ENCODE results near the gene CD59.

Gene CD59

DNA sequence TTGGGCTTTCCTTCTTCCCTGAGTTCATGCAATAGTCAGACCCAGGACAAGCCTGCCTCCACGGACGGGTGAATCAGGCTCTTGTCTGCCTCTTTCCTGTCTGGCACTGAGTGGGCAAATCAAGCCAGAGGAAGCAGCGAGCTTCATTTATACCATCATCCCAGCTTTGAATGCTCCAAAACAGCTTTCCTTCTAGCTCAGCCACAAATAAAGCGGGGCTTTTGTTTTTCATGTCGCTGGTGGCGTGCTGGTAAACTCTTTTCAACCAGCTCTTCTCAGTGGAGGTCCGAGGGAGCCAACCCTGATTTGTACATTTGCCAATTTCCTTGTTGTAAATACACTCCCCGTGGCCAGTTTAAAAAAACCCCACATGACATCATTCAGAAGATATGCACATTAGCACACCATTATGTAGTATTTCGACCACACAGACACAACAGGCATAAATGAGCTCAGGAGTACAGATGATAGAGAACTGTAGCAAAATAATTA, 44.2 kb downstream of the CD59 start:
- no peak overlapping the region for H3K27ac ChIP-seq
- H3K36me3 ChIP-seq: no peaks in the 10 kb centered on the region
- H3K9me3 ChIP-seq: no peaks in the 10 kb centered on the region
- H3K27me3 ChIP-seq: no peaks in the 10 kb centered on the region
- no peak overlapping the region for H3K4me3 ChIP-seq (ENCODE audit: low read depth in 1 of 2, low read length in 1 of 2)
- H3K4me1 ChIP-seq (ENCODE audit: control insufficient read depth in 1 of 2, insufficient read depth in 1 of 2, low read depth in 1 of 2, low read length in 1 of 2): peaks cover 16 to 30% of the 10 kb centered on the region in 2 experiments
- TF ChIP-seq, protein P1, sequence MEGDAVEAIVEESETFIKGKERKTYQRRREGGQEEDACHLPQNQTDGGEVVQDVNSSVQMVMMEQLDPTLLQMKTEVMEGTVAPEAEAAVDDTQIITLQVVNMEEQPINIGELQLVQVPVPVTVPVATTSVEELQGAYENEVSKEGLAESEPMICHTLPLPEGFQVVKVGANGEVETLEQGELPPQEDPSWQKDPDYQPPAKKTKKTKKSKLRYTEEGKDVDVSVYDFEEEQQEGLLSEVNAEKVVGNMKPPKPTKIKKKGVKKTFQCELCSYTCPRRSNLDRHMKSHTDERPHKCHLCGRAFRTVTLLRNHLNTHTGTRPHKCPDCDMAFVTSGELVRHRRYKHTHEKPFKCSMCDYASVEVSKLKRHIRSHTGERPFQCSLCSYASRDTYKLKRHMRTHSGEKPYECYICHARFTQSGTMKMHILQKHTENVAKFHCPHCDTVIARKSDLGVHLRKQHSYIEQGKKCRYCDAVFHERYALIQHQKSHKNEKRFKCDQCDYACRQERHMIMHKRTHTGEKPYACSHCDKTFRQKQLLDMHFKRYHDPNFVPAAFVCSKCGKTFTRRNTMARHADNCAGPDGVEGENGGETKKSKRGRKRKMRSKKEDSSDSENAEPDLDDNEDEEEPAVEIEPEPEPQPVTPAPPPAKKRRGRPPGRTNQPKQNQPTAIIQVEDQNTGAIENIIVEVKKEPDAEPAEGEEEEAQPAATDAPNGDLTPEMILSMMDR (IDR thresholded peaks at IDR 0.05): no peak

DNA sequence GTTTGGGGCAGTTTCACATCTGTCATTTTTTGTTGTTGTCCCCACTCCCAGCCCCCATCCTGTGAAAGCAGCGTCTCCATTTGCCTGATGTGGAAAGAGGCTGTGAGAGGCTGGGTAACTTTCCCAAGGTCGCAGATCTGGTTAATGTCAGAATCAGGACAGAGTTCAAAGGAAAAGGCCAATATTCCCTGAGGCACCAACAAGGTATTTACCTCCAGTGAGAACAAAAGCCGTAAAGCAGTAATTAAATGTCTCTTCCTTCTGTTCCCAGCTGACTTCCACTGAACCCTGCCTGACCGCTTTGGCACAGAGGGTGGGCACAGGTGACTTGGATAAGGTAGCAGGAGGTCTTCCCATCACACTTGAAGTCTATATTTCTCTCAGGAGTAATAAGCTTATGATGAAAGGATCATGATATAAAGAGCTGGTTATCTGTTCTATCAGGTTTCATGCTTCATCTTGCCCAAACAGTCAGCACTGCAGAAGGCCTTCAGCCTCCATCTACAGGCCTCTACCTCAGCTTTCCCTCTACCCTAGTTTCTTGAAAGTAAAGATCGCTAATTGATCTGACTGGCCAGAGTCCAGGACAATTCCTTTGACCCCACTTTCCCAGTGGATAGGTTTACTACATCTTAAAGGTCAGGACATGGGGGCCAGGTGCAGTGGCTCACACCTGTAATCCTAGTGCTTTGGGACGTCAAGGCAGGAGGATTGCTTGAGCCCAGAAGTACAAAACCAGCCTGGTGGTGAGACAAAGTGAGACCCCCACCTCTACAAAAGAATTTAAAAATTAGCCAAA, 45.0 kb downstream of the CD59 start:
- Histone ChIP-seq H3K4me3 (ENCODE audit: low read depth in 1 of 2, low read length in 1 of 2) (no peak overlapping the region), H3K4me1 (ENCODE audit: control insufficient read depth in 1 of 2, insufficient read depth in 1 of 2, low read depth in 1 of 2, low read length in 1 of 2) (peaks cover 13 to 24% of the 10 kb centered on the region in 2 experiments), H3K27me3 (no peaks in the 10 kb centered on the region), H3K9me3 (no peaks in the 10 kb centered on the region), H3K36me3 (no peaks in the 10 kb centered on the region), H3K27ac (no peak overlapping the region)
- TF ChIP-seq, protein P1 (IDR thresholded peaks at IDR 0.05): no peak

DNA sequence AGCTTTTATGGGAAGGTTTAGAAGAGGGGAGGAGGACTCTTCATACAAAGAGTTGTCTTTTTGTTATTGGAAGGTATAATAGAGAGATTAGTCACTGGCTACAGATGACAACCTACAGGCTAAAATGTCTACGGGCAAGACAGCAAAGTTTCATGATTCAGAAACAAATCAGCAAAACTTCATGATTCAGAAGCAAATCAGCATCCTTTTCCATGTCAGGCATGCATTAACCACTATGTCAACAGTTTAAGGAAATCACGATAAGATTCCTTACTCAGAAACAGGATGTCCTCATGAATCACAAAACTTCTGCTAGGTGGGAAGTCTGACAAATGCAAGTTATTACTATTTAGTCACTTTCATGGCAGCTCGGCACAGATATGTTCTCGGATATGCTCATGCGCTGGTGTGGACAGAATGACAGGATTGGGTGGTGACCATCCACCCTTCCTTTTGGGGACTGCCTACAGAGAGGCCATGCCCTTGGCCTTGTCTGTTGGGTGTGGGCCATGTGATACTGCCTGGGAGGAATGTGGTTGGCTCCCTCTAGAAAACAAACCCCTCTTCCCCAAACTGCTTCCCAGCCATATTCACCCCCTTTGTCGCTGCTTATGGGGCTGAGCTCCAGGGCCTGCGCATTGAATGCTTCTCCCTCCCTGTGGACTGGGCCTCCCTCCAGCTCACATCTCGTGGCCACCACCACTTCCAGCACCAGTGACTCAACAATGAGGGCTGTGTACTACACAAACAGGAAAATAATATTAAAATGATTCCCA, 45.7 kb downstream of the CD59 start:
- no peaks in the 10 kb centered on the region for H3K27me3 ChIP-seq
- H3K4me1 ChIP-seq (ENCODE audit: control insufficient read depth in 1 of 2, insufficient read depth in 1 of 2, low read depth in 1 of 2, low read length in 1 of 2): peaks cover 7 to 17% of the 10 kb centered on the region in 2 experiments
- no peak overlapping the region for H3K4me3 ChIP-seq (ENCODE audit: low read depth in 1 of 2, low read length in 1 of 2)
- H3K27ac ChIP-seq: no peak overlapping the region
- no peaks in the 10 kb centered on the region for H3K9me3 ChIP-seq
- no peaks in the 10 kb centered on the region for H3K36me3 ChIP-seq
- TF ChIP-seq, protein P1 (IDR thresholded peaks at IDR 0.05): no peak

DNA sequence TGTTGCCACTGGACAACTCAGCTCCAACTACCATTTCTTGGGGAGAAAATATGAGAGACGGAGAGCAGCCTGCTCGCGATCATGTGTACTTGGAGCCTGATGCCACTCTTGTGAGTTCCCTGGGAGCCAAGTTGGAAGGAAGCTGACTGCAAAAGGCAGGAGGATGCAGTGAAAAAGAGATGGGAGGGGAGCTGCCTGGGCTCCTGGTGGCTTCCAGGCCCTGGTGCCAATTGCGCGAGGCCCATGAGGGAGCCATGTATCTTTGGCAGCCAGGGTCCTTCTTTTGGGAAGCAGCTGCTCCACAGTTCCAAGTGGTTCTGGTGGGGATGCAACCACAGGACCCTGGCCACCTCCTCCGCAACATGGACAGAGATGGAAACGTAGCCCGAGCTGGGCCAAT, 46.7 kb downstream of the CD59 start:
- Histone ChIP-seq H3K4me3 (ENCODE audit: low read depth in 1 of 2, low read length in 1 of 2) (no peak overlapping the region), H3K27me3 (no peaks in the 10 kb centered on the region), H3K9me3 (no peaks in the 10 kb centered on the region), H3K27ac (no peak overlapping the region), H3K4me1 (ENCODE audit: control insufficient read depth in 1 of 2, insufficient read depth in 1 of 2, low read depth in 1 of 2, low read length in 1 of 2) (peaks cover 4 to 8% of the 10 kb centered on the region in 2 experiments), H3K36me3 (no peaks in the 10 kb centered on the region)
- TF ChIP-seq, protein P1 (IDR thresholded peaks at IDR 0.05): no peak

DNA sequence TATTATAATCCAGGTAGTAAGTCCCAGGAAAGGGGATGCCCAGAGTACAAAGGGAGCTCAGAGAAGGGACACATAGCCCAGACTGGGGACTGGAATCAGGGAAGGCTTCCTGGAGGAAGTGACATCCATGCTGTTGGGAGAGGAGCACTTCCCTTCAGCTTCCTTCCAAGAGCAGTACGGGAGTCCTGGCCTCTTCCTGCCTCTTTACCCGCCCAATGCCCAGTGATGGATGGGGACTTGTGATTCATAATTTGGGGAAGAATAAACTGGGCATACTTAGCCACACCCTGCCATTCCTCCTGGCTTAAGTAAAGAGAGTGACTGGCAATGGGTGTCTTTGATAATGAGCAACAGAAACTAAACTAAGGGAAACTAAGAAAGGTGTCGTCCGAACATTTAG, 47.1 kb downstream of the CD59 start:
- Histone ChIP-seq H3K27ac (no peak overlapping the region), H3K36me3 (no peaks in the 10 kb centered on the region), H3K4me1 (ENCODE audit: control insufficient read depth in 1 of 2, insufficient read depth in 1 of 2, low read depth in 1 of 2, low read length in 1 of 2) (peaks cover 0 to 8% of the 10 kb centered on the region in 2 experiments), H3K9me3 (no peaks in the 10 kb centered on the region), H3K4me3 (ENCODE audit: low read depth in 1 of 2, low read length in 1 of 2) (no peak overlapping the region), H3K27me3 (no peaks in the 10 kb centered on the region)
- TF ChIP-seq, protein P1 (IDR thresholded peaks at IDR 0.05): no peak
